ENCODE measurements around the gene DIP2B.

DIP2B gene

GRCh38 chr12:50708631-50709030 is 203.8 kb downstream of the DIP2B start:
- TF ChIP-seq CTCF (IDR thresholded peaks at IDR 0.05) = no peak

GRCh38 chr12:50711121-50711520 is 206.3 kb downstream of the DIP2B start:
- TF ChIP-seq CTCF (IDR thresholded peaks at IDR 0.05) = no peak

DNA sequence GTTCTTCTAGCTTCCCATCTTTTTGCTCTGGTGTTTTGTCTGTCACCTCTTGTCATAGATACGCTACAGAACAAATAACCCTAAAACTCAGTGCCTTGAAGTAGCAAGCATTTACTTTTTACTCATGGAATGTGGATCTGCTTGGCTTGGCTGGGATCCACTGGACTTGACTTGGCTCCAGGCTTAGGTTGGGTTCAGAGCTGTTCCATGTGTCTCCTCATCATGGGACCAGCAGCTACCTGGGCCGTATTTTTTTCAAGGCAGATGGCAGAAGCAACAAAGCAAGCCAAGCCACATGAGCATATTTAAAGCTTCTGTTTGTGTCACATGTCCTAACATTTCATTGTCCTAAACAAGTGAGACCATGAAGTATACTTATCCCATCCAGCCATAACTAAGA is 210.4 kb downstream of the DIP2B start:
- TF ChIP-seq CTCF (IDR thresholded peaks at IDR 0.05) = no peak

GRCh38 chr12:50718760-50719159 is 214.0 kb downstream of the DIP2B start:
- no peak for TF ChIP-seq CTCF (IDR thresholded peaks at IDR 0.05)

DNA sequence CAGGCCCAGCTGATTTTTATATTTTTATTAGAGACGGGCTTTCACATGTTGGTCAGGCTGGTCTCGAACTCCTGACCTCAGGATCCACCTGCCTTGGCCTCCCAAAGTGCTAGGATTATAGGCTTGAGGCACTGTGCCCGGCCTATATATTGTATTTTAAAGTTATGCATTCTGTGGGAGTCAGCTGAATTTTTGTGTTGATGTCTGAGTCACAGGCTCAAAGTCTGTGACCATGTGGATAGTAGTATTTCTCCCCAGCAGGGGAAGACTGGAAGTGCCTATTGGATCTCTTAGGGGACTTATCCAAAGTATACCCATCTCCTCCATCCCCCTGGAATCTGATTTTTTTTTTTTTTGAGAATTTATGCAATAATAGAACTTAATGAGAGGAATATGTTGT is 215.3 kb downstream of the DIP2B start:
- no peak for TF ChIP-seq CTCF (IDR thresholded peaks at IDR 0.05)

DNA sequence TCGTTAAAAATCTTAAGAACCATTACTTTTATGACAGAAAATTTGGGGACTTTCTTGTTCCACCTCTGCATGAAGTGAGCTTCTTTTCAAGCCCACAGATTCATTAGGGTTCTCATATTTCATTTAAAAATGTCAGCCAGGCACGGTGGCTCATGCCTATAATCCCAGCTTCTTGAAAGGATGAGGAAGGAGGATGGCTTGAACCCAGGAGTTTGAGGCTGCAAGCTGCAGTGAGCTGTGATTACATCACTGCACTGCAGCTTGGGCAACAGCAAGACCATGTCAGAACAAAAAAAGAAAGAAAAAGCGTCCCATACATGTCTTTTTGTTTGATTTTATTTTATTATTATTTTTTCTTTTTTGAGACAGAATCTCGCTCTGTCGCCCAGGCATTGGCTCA is 215.7 kb downstream of the DIP2B start:
- TF ChIP-seq CTCF (IDR thresholded peaks at IDR 0.05) = no peak

GRCh38 chr12:50723865-50724264 is 219.1 kb downstream of the DIP2B start:
- no peak for TF ChIP-seq CTCF (IDR thresholded peaks at IDR 0.05)

All from LNCAP (cell line).